Measurements from ENCODE around the gene PPP1R1C.

The PPP1R1C gene

DNA sequence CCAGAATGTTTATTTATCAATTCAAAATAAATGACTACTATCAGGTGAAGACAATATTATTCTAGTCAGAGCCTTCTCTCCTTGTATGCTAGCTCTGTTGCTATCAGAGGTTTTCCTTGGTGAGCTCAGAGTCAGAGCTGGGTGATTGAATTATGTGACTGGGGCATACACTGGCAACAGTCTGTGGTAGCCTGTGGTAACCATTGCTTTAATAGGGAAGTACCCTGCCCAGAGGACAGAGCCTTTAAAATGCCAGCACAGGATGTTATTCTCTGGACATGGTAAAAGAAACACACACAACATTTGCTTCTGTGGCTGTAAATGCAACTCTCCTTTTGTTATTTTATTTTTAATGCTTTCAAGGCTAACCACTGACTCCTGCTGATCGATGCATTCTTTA is 124.7 kb downstream of the PPP1R1C start:
- DNase-seq (ENCODE audit: low read depth, low spot score) = no peak

DNA sequence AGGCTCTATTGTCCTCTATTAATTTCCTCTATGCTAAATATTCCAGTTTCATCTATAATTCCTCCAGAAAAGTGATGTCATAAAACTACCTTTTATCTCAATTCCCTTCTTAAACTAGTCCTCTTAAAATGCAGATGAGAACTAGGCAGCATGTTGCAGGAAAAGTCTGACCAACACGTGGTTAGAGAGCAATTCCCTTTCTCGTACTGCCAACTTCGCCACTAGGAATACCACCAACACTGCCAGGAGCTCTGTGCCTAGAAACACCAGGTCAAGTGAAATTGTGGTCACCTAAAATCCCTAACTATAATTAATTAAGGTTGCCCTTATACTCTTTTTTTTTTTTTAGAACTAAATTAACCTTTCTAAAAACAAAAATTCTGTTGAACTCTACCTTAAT is 127.7 kb downstream of the PPP1R1C start:
- DNase-seq (ENCODE audit: low read depth, low spot score) = no peak

GRCh38 chr2:182115258-182115657 is 129.6 kb downstream of the PPP1R1C start:
- DNase-seq (ENCODE audit: low read depth, low spot score) = no peak

DNA sequence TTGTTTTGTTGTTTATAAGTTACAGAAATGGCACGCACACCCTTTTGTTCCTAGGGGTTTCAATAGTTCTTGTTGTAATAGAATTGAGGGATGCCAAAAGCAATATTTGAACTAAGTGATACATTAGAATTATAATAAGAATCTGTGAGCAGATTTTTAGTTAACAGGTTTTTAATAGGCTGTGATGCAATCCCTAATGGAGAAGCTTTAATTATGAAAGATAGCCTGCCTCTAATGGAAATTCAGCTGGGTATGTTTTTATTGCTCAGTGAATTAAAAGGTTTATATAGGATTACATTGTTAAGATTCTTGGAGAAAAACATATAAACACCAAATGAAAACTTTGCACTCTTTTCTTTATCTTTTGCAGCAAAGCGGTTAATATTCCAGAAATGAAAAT is 131.1 kb downstream of the PPP1R1C start:
- no peak for DNase-seq (ENCODE audit: low read depth, low spot score)

- no peak for DNase-seq (ENCODE audit: low read depth, low spot score)
These were observed 131.5 kb downstream of the PPP1R1C start for GRCh38 chr2:182117196-182117595.

DNA sequence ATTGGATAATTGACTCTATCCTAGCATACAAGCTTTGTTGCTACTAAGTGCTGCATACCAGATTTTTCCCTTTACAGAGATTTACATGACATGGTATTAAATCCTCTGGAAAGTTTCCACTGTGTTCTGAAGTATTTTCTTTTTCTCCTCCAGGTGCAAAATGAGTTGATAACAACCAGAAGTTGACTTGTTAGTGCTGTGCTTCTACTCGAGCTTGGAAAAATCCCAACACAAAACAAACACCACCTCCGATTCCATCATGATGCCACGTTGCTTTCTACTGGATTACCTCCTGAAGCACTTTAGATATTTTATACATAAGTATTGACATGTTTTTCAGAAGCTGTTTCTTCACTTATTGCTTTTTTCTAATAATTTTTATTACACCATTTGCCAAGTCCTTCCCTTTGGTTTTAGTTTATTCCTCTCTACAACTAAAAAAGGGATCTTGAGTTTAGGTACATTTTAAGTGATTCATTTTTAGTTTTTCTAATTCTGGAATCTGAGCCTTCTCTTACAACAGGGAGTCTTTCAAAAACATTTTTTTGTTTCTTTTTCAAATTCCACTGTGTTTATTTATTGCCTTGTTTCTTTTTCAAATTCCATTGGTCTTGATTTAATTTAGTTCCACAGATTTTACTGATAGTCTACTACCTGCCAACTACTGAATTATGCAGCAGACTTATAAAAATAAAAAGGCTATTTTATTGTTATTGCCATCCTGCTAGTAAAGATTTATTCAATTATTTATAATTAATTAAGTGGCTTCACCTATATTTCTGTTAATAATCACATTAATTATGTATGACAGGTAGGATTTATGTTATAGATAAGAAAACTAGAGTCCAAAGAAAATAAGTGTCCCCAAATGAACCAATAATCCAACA is 143.4 kb downstream of the PPP1R1C start:
- no peak for DNase-seq (ENCODE audit: low read depth, low spot score)

DNA sequence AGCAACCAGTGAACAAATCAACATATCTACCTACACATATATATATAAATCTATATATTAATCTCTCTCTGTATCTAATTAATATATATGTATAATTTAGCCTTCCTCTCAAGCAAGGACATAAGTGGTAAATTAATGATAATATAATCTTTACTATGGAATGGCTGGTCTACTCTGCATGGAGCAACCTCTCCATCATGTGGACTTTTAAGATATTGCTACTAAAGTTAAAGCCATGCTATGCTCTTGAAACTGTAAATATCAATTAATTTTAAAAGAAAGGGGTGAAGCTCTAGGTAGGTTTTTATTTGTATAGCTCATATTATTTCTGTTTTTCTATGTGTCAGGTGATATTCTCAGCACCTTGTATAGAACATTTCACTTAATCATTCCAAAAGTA is 147.0 kb downstream of the PPP1R1C start:
- no peak for DNase-seq (ENCODE audit: low read depth, low spot score)

GRCh38 chr2:182133195-182133891 is 147.7 kb downstream of the PPP1R1C start:
- DNase-seq (ENCODE audit: low read depth, low spot score) = no peak

DNA sequence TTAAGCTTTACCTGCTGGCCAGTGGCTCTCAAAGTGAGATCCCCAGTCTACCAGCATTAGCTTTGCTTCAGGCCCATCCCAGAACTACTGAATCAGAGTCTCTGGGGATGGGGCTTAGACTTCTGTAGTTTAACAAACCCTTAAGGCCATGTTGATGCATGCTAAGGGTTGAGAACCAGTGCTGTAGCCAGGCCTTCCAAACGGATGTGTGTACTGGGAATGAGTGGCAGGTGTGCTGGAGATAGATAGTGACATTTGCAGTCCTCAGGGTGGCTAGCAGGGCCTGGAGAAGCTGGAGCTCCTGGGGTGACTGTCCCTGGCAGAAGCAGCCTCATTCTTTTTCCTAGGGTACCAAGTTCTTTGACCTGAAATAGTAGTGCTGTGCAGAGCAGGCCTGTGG is 148.5 kb downstream of the PPP1R1C start:
- DNase-seq (ENCODE audit: low read depth, low spot score) = no peak

DNA sequence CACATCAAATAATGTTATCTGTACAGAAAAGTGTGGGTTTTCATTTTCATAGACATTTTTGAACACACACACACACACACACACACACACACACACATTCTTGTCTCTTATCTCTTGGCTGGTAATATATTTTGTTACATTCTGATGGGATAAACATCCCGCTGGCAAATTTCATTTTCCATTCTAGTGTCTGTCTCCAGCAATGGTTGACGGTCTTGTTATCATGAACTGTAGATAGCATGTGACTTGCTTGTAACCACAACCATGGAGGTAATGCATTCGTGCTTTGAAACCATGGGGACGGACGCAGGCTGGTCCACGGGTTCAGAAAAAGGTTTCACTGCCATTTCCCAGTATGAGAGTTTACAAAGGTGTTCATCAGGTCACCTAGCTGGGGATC is 156.4 kb downstream of the PPP1R1C start:
- DNase-seq (ENCODE audit: low read depth, low spot score) = no peak

DNA sequence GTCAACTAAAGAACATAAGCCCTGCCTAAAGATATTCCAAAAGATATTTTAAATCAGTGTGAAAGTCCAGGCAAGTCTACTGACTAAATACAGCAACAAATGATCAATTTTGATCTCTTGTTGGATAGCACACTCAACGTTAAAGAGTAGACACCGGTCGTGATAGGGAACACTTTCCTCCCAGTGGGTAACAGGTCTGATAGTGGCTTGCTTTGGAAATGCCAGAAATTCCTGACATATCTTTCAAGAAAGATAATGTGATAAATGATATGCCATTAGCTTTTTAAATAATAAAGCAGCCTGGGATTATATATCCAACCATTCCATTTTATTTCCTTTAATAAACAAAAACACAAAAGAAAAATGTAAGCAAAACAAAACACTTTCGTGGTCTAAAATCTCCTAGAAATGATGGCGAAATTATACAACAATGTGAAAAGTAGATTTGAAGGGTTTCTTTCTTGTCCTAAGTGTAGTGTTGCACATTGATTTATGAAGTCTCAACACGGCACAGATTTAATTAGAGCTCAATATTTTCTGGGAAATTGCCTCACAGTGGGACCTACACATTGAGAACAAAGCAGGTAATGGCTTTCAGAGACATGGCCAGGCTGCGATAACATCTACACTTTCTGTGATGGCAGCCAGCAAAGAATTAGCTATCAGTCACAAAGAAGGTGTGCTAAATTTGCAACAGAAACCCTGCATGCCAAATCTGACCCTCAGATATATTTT is 158.6 kb downstream of the PPP1R1C start:
- no peak for DNase-seq (ENCODE audit: low read depth, low spot score)

DNA sequence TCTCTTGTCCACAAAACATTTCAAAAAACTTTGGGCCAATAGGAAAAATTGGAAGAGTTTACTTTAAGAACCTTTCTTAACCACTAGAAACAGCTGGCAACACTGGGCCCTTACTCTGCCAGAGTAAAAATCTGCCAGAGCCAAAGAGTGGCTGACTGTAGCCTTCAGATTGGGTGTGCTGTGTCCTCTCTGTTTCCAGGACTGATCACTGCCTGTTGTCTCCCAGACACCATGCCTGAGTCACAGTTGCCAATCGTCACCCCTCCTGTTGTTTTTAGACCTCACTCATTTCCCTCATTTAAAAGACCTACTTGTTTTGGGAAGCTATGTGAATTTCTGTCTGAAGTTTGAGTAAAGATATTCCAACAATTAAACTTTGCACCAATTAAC is 159.1 kb downstream of the PPP1R1C start:
- no peak for DNase-seq (ENCODE audit: low read depth, low spot score)

DNA sequence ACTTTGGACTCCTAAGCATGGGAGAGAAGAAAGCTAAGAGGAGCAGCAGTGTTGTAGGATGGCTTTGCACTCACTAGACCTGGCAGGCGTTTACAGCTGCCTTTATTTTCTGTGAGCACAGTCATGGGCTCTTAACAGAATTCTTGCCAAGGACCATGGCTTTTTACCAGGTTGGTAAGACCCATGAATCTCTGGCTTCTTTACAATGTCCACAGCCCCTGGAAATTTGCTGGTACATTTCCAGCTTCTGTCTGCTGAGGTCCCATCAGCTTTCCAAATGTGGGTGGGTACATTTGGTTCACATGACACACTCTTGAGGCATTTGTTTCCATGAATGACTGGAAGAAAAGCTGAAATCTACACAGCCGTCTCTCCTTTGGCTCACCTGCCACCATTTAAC is 162.7 kb downstream of the PPP1R1C start:
- no peak for DNase-seq (ENCODE audit: low read depth, low spot score)

- DNase-seq (ENCODE audit: low read depth, low spot score) = no peak
These were observed 178.2 kb downstream of the PPP1R1C start for GRCh38 chr2:182163878-182164277.

- DNase-seq (ENCODE audit: low read depth, low spot score) = no peak
These were observed 179.0 kb downstream of the PPP1R1C start for GRCh38 chr2:182164686-182165085.

GRCh38 chr2:182165202-182165601 is 179.5 kb downstream of the PPP1R1C start:
- DNase-seq (ENCODE audit: low read depth, low spot score) = no peak

DNA sequence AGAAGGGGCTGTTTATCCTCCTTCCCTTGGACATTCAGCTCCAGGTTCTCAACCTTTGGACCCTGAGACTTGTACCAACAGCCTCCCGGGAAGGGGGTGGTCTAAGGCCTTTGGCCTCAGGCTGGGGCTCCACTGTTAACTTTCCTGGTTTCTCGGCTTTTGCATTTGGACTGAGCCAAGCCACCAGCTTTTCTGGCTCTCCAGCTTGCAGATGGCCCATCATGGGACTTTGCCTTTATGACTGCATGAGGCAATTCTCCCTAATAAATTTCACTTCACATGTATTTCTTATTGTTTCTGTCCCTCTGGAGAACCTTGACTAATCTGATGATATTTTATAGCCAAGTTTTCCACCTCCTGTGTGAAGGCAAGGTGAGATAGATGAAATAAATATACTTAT is 180.8 kb downstream of the PPP1R1C start:
- DNase-seq (ENCODE audit: low read depth, low spot score) = no peak

DNA sequence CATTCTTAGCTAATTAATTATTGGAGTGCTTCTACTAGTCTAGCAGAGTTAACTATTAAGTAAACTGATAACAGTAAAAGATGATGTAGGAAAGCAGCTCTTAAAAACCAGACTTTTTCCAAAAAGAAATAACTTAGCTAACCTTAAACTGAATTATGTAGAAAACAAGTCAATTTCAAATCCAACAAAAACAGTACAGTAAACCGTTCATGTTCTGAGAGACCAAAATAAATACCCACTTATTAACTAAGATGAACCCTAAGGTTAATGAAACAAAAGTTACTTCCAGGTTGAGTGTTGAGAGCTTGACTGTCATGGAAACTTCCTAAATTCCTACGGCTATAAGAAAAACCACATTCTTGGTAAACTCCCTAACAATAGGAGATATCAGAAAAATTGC is 181.2 kb downstream of the PPP1R1C start:
- DNase-seq (ENCODE audit: low read depth, low spot score) = no peak

All from activated naive CD8-positive, alpha-beta T cell treated with anti-CD3 and anti-CD28 coated beads, Interleukin-2, amount 50 U/mL, for 16 hours (primary cell).